Kidney capillary endothelial cell (primary cell): Measurements from ENCODE around the gene GNAS-AS1.

ENCODE experiments used
- DNase-seq: peaks from one replicate; pipeline ENCODE4 v3.0.0-alpha.2; 2018; ENCODE audit warnings: low spot score

Gene GNAS-AS1

GRCh38 chr20:58808271-58809046 lies 42.2 kb downstream of the GNAS-AS1 start:
- DNase-seq, result no peak

GRCh38 chr20:58807801-58808200 lies 42.9 kb downstream of the GNAS-AS1 start:
- no peak for DNase-seq

GRCh38 chr20:58803533-58803932 lies 47.2 kb downstream of the GNAS-AS1 start:
- no peak for DNase-seq

GRCh38 chr20:58802061-58802460 lies 48.6 kb downstream of the GNAS-AS1 start:
- DNase-seq, result no peak

GRCh38 chr20:58800134-58800871 lies 50.4 kb downstream of the GNAS-AS1 start:
- no peak for DNase-seq

- no peak for DNase-seq
Observed at GRCh38 chr20:58797371-58798338, 53.0 kb downstream of the GNAS-AS1 start.

- DNase-seq, result no peak
Observed at GRCh38 chr20:58795923-58796245, 54.8 kb downstream of the GNAS-AS1 start.

GRCh38 chr20:58795181-58795922 lies 55.4 kb downstream of the GNAS-AS1 start:
- no peak for DNase-seq

GRCh38 chr20:58794510-58795180 lies 56.1 kb downstream of the GNAS-AS1 start:
- DNase-seq, result no peak

- no peak for DNase-seq
Observed at GRCh38 chr20:58793512-58794420, 56.9 kb downstream of the GNAS-AS1 start.

- DNase-seq, result no peak
Observed at GRCh38 chr20:58792426-58792825, 58.3 kb downstream of the GNAS-AS1 start.

GRCh38 chr20:58791286-58791685 lies 59.4 kb downstream of the GNAS-AS1 start:
- DNase-seq, result no peak

GRCh38 chr20:58790454-58790853 lies 60.2 kb downstream of the GNAS-AS1 start:
- no peak for DNase-seq

GRCh38 chr20:58788896-58789544 lies 61.7 kb downstream of the GNAS-AS1 start:
- no peak for DNase-seq

GRCh38 chr20:58787211-58788005 lies 63.3 kb downstream of the GNAS-AS1 start:
- DNase-seq, result no peak

- DNase-seq, result no peak
Observed at GRCh38 chr20:58784321-58785074, 66.2 kb downstream of the GNAS-AS1 start.

GRCh38 chr20:58783511-58784011 lies 67.1 kb downstream of the GNAS-AS1 start:
- DNase-seq, result no peak

- DNase-seq, result no peak
Observed at GRCh38 chr20:58781138-58781537, 69.6 kb downstream of the GNAS-AS1 start.
